Measurements from ENCODE around the gene DTD1.

DNA sequence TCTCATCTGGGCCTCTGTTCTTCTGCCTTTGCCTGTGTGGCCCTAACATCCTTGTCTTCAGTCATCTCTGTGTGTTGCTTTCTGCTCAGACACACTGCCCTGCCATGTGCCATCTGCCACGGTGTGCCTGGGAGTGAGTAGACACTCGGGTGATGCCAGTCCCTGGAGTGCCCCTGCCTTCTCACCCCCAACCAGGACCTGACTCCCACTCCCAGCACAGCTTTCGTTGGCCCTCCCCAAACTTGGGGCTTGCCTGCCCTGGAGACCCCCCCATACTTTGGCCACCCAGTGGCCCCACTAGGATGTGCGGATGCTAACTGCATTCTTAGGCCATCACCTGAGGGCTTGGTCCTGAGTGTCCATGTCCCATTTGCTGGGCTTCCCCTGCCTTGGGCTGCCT lies 149.3 kb downstream of the DTD1 start:
- TF ChIP-seq, protein P1, sequence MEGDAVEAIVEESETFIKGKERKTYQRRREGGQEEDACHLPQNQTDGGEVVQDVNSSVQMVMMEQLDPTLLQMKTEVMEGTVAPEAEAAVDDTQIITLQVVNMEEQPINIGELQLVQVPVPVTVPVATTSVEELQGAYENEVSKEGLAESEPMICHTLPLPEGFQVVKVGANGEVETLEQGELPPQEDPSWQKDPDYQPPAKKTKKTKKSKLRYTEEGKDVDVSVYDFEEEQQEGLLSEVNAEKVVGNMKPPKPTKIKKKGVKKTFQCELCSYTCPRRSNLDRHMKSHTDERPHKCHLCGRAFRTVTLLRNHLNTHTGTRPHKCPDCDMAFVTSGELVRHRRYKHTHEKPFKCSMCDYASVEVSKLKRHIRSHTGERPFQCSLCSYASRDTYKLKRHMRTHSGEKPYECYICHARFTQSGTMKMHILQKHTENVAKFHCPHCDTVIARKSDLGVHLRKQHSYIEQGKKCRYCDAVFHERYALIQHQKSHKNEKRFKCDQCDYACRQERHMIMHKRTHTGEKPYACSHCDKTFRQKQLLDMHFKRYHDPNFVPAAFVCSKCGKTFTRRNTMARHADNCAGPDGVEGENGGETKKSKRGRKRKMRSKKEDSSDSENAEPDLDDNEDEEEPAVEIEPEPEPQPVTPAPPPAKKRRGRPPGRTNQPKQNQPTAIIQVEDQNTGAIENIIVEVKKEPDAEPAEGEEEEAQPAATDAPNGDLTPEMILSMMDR (conservative IDR thresholded peaks at IDR 0.05), result no peak
- no peak for TF ChIP-seq EZH2 (IDR thresholded peaks at IDR 0.05; ENCODE audit: low read depth)

Measured in PC-9 (cell line).